RWPE1 (cell line): ENCODE results near the gene BMPER.

Experiments used
- CTCF ChIA-PET: fragments of 350-600 bp; sonication (Branson Sonifier 250); formaldehyde crosslinking; extraction: SDS; loops from one replicate; lab custom pipeline; 2021; lab: Yijun Ruan, JAX
- POLR2A ChIA-PET: fragments of 400-600 bp; formaldehyde crosslinking; extraction: SDS; loops from one replicate; lab custom pipeline; 2020; ENCODE audit warnings: antibody characterized with exemption; ENCODE audit not compliant: low non-redundant PET; lab: Yijun Ruan, JAX
- DNase-seq: peaks from one replicate; pipeline ENCODE4 v3.0.0; 2012; ENCODE audit warnings: low spot score
- H3K27ac ChIP-seq: fragments of 450-650 bp; 2 replicates; pipeline ENCODE4 v1.5.1; 2017
- TF ChIP-seq, protein P1 (sequence below): fragments of 450-650 bp; conservative IDR thresholded peaks from 2 replicates; pipeline ENCODE4 v1.5.1; 2017; ENCODE audit warnings: low read depth, mild to moderate bottlenecking

The BMPER gene

DNA sequence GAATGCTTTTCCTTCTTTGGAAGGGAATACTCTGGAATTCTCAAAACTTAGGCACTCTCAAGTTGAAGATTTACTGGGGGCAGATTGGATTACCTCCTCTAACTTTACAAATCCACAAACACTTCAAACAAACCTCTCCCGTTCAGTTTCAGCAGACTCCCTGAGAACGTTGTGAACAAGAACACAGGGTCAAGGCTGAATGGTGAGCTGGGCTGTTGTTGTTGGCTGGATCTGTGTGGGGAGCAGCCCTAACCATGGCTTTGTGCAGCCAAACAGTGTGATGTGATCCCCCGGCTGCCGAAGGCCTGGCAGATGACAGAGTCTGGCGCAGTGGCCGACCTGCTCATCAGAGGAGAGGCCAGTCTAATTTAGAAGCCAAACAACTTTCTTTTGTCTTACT is 93.1 kb downstream of the BMPER start:
- TF ChIP-seq, protein P1, sequence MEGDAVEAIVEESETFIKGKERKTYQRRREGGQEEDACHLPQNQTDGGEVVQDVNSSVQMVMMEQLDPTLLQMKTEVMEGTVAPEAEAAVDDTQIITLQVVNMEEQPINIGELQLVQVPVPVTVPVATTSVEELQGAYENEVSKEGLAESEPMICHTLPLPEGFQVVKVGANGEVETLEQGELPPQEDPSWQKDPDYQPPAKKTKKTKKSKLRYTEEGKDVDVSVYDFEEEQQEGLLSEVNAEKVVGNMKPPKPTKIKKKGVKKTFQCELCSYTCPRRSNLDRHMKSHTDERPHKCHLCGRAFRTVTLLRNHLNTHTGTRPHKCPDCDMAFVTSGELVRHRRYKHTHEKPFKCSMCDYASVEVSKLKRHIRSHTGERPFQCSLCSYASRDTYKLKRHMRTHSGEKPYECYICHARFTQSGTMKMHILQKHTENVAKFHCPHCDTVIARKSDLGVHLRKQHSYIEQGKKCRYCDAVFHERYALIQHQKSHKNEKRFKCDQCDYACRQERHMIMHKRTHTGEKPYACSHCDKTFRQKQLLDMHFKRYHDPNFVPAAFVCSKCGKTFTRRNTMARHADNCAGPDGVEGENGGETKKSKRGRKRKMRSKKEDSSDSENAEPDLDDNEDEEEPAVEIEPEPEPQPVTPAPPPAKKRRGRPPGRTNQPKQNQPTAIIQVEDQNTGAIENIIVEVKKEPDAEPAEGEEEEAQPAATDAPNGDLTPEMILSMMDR, result no peak
- no peak overlapping the region for H3K27ac ChIP-seq
- ChIA-PET POLR2A (no interaction called here), CTCF (no interaction called here)
- no peak for DNase-seq

DNA sequence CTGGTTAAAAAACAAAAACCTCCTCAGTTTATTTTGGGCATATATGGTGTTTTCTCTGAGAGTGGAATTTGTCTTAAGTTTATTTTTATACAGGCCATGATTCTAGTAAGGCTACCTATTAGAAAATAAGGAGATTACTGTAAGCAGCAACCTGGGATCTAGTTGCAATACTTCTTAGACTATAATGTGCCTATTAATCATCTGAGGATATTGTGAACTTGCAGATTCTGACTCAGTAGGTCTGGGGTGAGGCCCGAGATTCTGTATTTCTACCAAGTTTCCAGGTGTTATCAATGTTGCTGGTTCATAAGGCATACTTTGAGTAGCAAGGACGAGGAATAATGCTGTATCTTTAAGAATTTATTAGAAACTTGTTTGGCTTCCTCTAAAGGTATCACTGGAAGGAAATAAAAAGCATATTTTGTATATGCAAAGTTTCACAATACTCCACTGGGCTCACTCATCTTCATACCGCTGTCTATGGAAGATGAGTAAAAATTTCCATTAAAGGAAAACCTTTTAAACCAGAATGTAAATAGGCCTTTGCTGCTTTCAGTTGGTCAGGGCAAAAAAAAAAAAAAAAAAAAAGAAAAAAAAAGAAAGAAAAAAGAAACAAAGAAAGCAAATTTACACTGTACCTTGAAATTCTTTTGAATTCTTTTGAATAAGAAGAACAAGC is 105.8 kb downstream of the BMPER start:
- POLR2A ChIA-PET, result no interaction called here
- DNase-seq, result no peak
- H3K27ac ChIP-seq, result no peak overlapping the region
- TF ChIP-seq, protein P1, result no peak
- CTCF ChIA-PET, result no interaction called here

DNA sequence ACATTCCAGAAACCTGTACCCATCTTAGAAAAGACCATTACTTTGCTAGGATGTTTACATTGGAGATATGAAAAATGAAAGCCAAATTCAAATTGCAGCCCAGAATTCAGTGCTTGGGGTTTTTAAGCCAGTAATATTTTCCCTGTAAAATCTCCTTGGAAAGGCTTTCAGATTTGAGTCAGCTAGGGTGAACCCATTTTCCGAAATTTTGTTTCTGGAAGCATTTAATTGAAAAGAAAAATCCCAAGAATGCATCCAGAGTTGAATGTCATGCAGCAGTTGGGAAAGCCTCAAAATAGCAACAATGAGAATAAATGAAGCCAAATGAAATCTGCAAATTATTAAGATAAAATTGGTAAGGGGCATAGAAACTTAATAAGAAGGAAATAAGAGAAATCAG is 106.4 kb downstream of the BMPER start:
- no peak for DNase-seq
- ChIA-PET POLR2A (no interaction called here), CTCF (no interaction called here)
- no peak overlapping the region for H3K27ac ChIP-seq
- TF ChIP-seq, protein P1, result no peak

DNA sequence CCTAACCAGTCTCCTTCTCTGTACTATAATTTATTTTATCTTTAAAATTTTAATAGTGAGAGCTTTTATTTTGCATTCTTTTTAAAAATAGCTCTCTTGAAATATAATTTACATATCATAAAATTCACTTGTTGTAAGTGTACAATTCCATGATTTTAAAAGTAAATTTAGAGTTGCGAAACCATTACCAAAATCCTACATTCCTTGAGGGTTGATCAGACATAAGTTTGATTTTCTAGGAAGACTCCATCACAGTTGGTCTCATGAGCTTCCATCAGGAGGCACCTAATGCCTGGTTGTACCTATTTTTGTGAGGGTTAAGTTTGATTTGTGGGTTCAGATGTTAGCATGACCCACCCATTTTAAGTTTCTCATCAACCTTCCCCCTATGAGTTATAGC is 108.1 kb downstream of the BMPER start:
- H3K27ac ChIP-seq, result no peak overlapping the region
- ChIA-PET CTCF (no interaction called here), POLR2A (no interaction called here)
- TF ChIP-seq, protein P1, result no peak
- DNase-seq, result no peak

DNA sequence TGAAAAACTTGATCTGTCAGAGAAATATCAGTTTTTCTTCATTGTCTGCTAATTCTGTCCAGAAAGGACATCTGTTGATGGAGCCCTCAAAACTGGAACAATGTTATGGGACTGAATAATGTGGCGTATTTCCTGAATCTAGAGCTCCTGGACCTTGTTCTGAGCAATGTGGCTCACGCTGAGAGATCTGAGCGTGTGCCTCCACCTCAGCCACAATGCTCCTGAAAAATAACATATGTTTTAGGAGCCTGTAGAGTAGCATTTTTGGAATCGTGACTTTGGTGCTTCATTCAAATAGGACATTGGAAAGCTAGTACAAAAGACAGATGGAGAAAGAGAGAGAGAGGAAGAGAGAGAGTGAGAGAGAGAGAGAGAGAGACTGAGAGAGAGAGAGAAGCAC is 110.3 kb downstream of the BMPER start:
- ChIA-PET POLR2A (no interaction called here), CTCF (interaction anchor here (0.7 kb wide), 1 partner anchor 304 kb away, joined by 3 read pairs; no protein-coding TSS in a partner anchor)
- no peak for DNase-seq
- TF ChIP-seq, protein P1, result no peak
- no peak overlapping the region for H3K27ac ChIP-seq

DNA sequence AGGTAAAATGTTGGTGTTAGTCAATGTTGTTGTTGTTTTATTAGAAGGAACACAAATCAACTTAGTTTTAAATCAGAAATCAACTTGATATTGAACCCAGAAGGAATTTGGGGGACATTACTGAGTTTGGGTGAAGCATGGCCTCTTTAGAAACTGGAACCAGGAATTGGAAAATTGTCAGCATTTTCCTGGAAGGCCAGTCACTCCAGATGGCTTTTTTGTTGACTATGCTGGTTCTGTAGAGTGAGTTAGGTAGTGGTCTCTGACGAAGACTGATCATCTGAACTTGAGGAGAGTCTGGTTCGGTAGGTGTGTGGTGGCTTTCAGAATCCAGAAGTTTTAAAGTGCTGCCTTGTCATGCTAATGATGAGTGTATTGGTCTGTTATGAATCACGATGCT is 111.5 kb downstream of the BMPER start:
- TF ChIP-seq, protein P1, result no peak
- H3K27ac ChIP-seq, result no peak overlapping the region
- POLR2A ChIA-PET, result no interaction called here
- DNase-seq, result no peak
- CTCF ChIA-PET, result no interaction called here
